Adrenal gland (tissue), 12 donors: Measurements from ENCODE around the gene OR14I1. TPM values are rescaled to one million over a fixed set of nuclear protein-coding genes. Genes with fewer than 3 reads are reported as not detected.
"Not testable (repeated sequence)": the region's sequence is repeated elsewhere in the genome, so short reads cannot be mapped to it uniquely, and the experiment has no call there.

Source experiments
- DNase-seq, 7 donors: peaks; one replicate each; pipeline ENCODE4 v3.0.0-alpha.2; 2019 to 2020
- H3K27ac ChIP-seq, 5 donors: fragments of 200-600 bp; sonication (generic) in 4 of 5; 1 replicate in 3 of 5; 2 replicates in 2 of 5; pipeline versions ENCODE4 v1.5.1 to v1.8.0; 2016 to 2020; ENCODE audit warnings: mild to moderate bottlenecking in 1 of 5
- H3K27me3 ChIP-seq: fragments of 200-600 bp; 2 replicates; pipeline ENCODE4 v1.8.0; 2021
- H3K36me3 ChIP-seq, 2 donors: fragments of 200-600 bp; replicated peaks in 1 of 2; 1 replicate in 1 of 2; 2 replicates in 1 of 2; pipeline versions ENCODE4 v1.5.1 to v1.8.0; 2018 to 2022
- H3K4me1 ChIP-seq, 2 donors: fragments of 200-600 bp; replicated peaks in 1 of 2; 1 replicate in 1 of 2; 2 replicates in 1 of 2; pipeline versions ENCODE4 v1.5.1 to v1.8.0; 2018 to 2021
- H3K4me3 ChIP-seq, 4 donors: fragments of 200-600 bp; sonication (generic) in 3 of 4; one replicate each; pipeline ENCODE4 v1.5.1; 2016 to 2018
- H3K9me3 ChIP-seq, 3 donors: fragments of 200-600 bp; sonication (generic) in 1 of 3; replicated peaks in 1 of 3; 1 replicate in 2 of 3; 2 replicates in 1 of 3; pipeline versions ENCODE4 v1.5.1 to v1.8.0; 2016 to 2021
- POLR2A ChIP-seq, 2 donors: fragments of 450-650 bp; IDR thresholded peaks; one replicate each; pipeline ENCODE4 v1.6.1; 2017; ENCODE audit warnings: antibody characterized with exemption in 2 of 2, mild to moderate bottlenecking in 2 of 2, moderate library complexity in 1 of 2
- WGBS, 4 donors: extraction: QIAGEN DNeasy Blood & Tissue Kit in 2 of 4; methylation state at CpG; one replicate each; pipeline versions ENCODE4 v1.1.5 to v1.1.7; 2013 to 2017; 5-methylcytosine and 5-hydroxymethylcytosine counted together
- intact Hi-C, 2 donors: fragments of 100-400 bp; cut with DNase I; formaldehyde crosslinking; loops; one replicate each; pipeline versions ENCODE4 v1.14.1 to v1.15.0; 2022 to 2023
- polyA plus RNA-seq, 3 donors: library from polyadenylated mRNA; stranded (reverse); fragments of 200-250 nt in 2 of 3; fragments of 350-450 nt in 1 of 3; fragmentation: Illumina TruSeq in 1 of 3; extraction: RNeasy Lipid Tissue Mini Kit (QIAGEN cat#74804) in 1 of 3; gene quantifications; one replicate each; pipeline ENCODE4 v1.2.3, GENCODE V29; 2013 to 2014
- small RNA-seq, 2 donors: library from RNA; depleted of rRNA; stranded (forward); fragments of <200 nt; gene quantifications; one replicate each; pipeline ENCODE3, GENCODE V24; 2016
- total RNA-seq, 9 donors: library from RNA; depleted of rRNA in 4 of 9; stranded (reverse); fragments of >200 nt in 4 of 9; fragments of 120-200 nt in 1 of 9; fragmentation: NEBNext Ultra II Directional in 1 of 9; extraction: Animal tissue kit (Norgen Biotek cat#: 25700) in 1 of 9; gene quantifications; one replicate each; pipeline versions ENCODE4 v1.1.0 to v1.2.4, GENCODE V29; 2013 to 2023
- TF ChIP-seq, protein P1 (sequence below), 6 experiments: fragments of 450-650 bp in 4 of 6; fragments of 200-600 bp in 2 of 6; sonication (generic) in 1 of 6; IDR thresholded peaks; 1 replicate in 5 of 6; 2 replicates in 1 of 6; pipeline versions ENCODE4 v1.5.1 to v1.8.0; 2016 to 2021; ENCODE audit warnings: antibody characterized with exemption in 6 of 6, mild to moderate bottlenecking in 2 of 6, moderate library complexity in 1 of 6
- donor health status: healthy with polysubstance abuse.
- donor health status: Bipolar disorder and iron deficiency.
- donor health status: DM: yes; HTN: yes; CAD: no.
- donor health status: DM: no; HTN: no; CAD: no.
- donor health status: DM: no; HTN: no; CAD: no.
- donor health status: DM: yes; HTN: yes; CAD: no.

OR14I1 gene
- total and polyA plus RNA-seq, 12 donors, result not detected

DNA sequence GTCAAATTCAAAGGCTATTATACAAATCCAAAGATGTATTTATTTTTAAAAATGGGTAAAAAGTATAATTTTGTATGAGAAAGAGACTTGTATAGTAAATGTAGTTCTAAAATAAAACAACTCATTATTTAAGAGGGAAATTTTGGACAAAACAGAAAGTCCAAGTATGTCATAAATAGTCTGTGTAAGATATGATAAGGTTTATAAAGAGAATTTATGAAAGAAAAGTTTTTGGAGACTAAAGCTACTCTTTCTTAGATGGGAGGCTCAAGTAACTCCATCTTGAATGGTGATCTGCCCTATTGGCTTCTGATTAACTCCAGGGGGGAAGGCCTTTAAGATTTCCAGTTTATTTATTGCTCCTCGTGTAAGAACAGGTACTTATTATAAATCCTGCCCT is 32.6 kb downstream of the OR14I1 start:
- Histone ChIP-seq H3K27me3 (no peaks in the 10 kb centered on the region), H3K4me3 (no peak overlapping the region), H3K9me3 (peaks cover 0 to 4% (median 3%) of the 10 kb centered on the region in 3 donors), H3K36me3 (no peaks in the 10 kb centered on the region), H3K27ac (no peak overlapping the region), H3K4me1 (no peaks in the 10 kb centered on the region)
- intact Hi-C loops, result no loop called here
- DNase-seq, result no peak
- no peak for TF ChIP-seq POLR2A (IDR thresholded peaks at IDR 0.05)
- TF ChIP-seq, protein P1, sequence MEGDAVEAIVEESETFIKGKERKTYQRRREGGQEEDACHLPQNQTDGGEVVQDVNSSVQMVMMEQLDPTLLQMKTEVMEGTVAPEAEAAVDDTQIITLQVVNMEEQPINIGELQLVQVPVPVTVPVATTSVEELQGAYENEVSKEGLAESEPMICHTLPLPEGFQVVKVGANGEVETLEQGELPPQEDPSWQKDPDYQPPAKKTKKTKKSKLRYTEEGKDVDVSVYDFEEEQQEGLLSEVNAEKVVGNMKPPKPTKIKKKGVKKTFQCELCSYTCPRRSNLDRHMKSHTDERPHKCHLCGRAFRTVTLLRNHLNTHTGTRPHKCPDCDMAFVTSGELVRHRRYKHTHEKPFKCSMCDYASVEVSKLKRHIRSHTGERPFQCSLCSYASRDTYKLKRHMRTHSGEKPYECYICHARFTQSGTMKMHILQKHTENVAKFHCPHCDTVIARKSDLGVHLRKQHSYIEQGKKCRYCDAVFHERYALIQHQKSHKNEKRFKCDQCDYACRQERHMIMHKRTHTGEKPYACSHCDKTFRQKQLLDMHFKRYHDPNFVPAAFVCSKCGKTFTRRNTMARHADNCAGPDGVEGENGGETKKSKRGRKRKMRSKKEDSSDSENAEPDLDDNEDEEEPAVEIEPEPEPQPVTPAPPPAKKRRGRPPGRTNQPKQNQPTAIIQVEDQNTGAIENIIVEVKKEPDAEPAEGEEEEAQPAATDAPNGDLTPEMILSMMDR (IDR thresholded peaks at IDR 0.05), result no peak
- 63 to 85% (median 72%) methylated on average over 1 of the region's 1 CpG for WGBS, 4 donors

DNA sequence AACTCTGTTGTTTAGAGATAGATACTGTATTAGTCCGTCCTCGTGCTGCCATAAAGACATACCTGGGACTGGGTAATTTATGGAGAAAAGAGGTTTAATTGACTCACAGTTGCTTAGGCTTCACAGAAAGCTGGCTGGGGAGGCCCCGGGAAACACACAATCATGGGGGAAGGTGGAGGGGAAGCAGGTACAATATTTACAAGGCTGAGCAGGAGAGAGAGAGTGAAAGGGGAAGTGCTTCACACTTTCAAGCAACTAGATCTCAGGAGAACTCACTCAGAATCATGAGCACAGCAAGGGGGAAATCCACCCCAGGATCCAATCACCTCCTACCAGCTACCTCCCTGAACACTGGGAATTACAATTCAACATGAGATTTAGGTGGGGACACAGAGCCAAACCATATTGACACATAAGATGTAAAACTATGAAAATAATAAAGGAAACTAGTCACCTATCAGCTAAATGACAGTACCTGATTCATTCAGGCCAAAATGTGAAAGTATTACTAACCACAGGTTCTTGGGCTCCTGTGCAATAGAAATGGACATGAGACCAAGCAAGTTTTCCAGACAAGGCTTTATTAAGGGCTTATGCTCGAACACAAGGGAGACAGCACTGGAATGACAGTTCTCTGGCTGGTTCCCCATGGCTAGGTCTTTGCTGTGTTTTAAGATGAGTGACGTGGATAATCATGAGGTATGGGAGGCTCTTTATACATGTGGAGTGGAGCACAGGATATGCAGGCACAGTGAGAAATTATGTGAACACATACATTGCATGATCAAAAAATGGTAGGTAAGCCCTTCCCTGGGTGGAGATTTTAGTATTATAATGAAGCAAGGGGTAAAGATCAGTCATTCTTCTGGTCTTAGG is 38.9 kb downstream of the OR14I1 start:
- H3K4me1 ChIP-seq, H3K9me3 ChIP-seq, H3K4me3 ChIP-seq, DNase-seq, H3K27me3 ChIP-seq, H3K36me3 ChIP-seq, intact Hi-C loops, H3K27ac ChIP-seq: not testable (repeated sequence)
- 55 to 64% (median 59%) methylated on average over 5 of the region's 5 CpGs for WGBS, 4 donors

DNA sequence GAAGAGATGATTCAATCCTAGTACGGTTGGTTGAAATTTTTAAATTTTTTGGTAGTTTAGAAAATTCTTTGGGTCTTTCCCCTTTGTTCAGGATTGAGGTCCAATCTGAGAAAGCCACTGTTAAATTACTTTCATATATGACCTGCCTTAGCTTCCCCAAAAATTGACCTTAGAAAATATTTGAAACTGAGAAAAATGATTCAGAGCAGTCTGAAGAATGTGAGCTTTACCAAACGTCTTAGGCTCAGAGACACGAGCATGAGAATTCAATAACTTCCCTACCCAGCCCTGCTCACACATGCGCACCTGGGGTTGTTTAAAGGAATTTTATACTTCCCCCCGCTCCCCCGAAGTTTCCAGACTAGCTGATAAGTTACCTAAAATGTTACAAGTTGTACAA is 45.8 kb downstream of the OR14I1 start:
- H3K27ac ChIP-seq, intact Hi-C loops, DNase-seq, H3K4me1 ChIP-seq, H3K9me3 ChIP-seq, H3K36me3 ChIP-seq, H3K27me3 ChIP-seq, H3K4me3 ChIP-seq: not testable (repeated sequence)
- WGBS, 4 donors, result 64 to 87% (median 75%) methylated on average over 1 to 6 of the region's 6 CpGs

DNA sequence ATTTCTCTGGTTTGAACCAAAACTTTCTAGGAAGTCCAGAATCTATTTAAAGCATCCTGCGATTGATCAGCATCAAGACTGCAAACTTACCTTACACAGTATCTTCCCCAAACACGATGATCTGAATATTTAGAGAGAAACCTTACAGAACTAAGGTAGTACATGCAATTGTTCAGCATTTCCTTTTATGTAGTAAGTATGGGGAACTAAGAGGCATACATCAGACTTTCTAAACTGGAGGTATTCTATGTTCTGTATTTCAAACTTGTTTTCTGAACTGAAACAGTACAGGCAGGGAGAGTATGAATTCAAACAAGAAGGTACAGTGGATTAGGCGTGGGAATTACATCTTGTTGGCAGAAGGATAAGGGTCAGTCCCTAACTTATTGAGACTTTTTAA is 47.2 kb downstream of the OR14I1 start, which contains the start of gene OR2T27:
OR2T27 (minus strand) TSS at position 175 of the 400 bp plus-strand sequence. CDS start 4,644 bp downstream, outside the sequence.
- H3K9me3 ChIP-seq, H3K4me3 ChIP-seq, H3K36me3 ChIP-seq, H3K27ac ChIP-seq, H3K4me1 ChIP-seq, H3K27me3 ChIP-seq, intact Hi-C loops, DNase-seq: not testable (repeated sequence)
- WGBS, 4 donors, result 67% methylated on average over 1 of the region's 3 CpGs; no CpG with 5 or more reads in 3 of the 4 donors

Small RNAs within 50 kb of the gene (small RNA-seq; reads per million reads assigned to genes)
- 0 reads per million in 2 donors for gene AHCYP8

Other genes starting within 250 kb of the OR14I1 start
- not detected for gene OR2T3, start 229.4 kb downstream of the OR14I1 start, total RNA-seq
- not detected for gene OR2T3, start 229.4 kb downstream of the OR14I1 start, polyA plus RNA-seq
- not detected for gene OR2T5, start 214.2 kb downstream of the OR14I1 start, total RNA-seq
- gene OR2T5, start 214.2 kb downstream of the OR14I1 start, polyA plus RNA-seq, result not detected
- gene OR2G6, start 194.7 kb downstream of the OR14I1 start, total RNA-seq, result not detected
- gene OR2G6, start 194.7 kb downstream of the OR14I1 start, polyA plus RNA-seq, result not detected
- not detected for gene OR2T29, start 140.0 kb downstream of the OR14I1 start, total RNA-seq
- not detected for gene OR2T29, start 140.0 kb downstream of the OR14I1 start, polyA plus RNA-seq
- not detected for gene OR2T34, start 128.0 kb downstream of the OR14I1 start, total RNA-seq
- gene OR2T34, start 128.0 kb downstream of the OR14I1 start, polyA plus RNA-seq, result not detected
- gene OR2T10, start 105.1 kb downstream of the OR14I1 start, total RNA-seq, result not detected
- gene OR2T10, start 105.1 kb downstream of the OR14I1 start, polyA plus RNA-seq, result not detected
- not detected for gene OR2T11, start 67.7 kb downstream of the OR14I1 start, total RNA-seq
- gene OR2T11, start 67.7 kb downstream of the OR14I1 start, polyA plus RNA-seq, result not detected
- gene OR2T35, start 57.5 kb downstream of the OR14I1 start, total RNA-seq, result not detected
- not detected for gene OR2T35, start 57.5 kb downstream of the OR14I1 start, polyA plus RNA-seq
- gene OR2T27, start 47.2 kb downstream of the OR14I1 start, total RNA-seq, result not detected
- not detected for gene OR2T27, start 47.2 kb downstream of the OR14I1 start, polyA plus RNA-seq
- not detected for gene LYPD8, start 53.0 kb upstream of the OR14I1 start, total RNA-seq
- under 1 TPM in 1 of 3 donors, not detected in 2; 0.13 TPM for gene LYPD8, start 53.0 kb upstream of the OR14I1 start, polyA plus RNA-seq
- gene SH3BP5L, start 123.1 kb upstream of the OR14I1 start, total RNA-seq, result 10 to 100 TPM; 19.3 to 36.9 (median 27.1) TPM
- gene SH3BP5L, start 123.1 kb upstream of the OR14I1 start, polyA plus RNA-seq, result 10 to 100 TPM; 15.4 to 29.2 (median 16.9) TPM
- 10 to 100 TPM; 16.2 to 47.5 (median 30.0) TPM for gene ZNF672, start 135.5 kb upstream of the OR14I1 start, total RNA-seq
- gene ZNF672, start 135.5 kb upstream of the OR14I1 start, polyA plus RNA-seq, result 10 to 100 TPM in 2 of 3 donors, 1 to 10 TPM in 1; 9.5 to 14.8 (median 12.5) TPM
- 10 to 100 TPM; 11.5 to 70.2 (median 27.8) TPM for gene ZNF692, start 156.3 kb upstream of the OR14I1 start, total RNA-seq
- 100 to 1,000 TPM in 2 of 3 donors, 10 to 100 TPM in 1; 10.3 to 366 (median 155) TPM for gene ZNF692, start 156.3 kb upstream of the OR14I1 start, polyA plus RNA-seq
- gene PGBD2, start 203.5 kb upstream of the OR14I1 start, total RNA-seq, result 1 to 10 TPM; 1.6 to 9.2 (median 4.6) TPM
- 1 to 10 TPM; 4.5 to 7.2 (median 7.2) TPM for gene PGBD2, start 203.5 kb upstream of the OR14I1 start, polyA plus RNA-seq